Activated T-helper 2 cell treated with anti-CD3 and anti-CD28 coated beads, Interferon-gamma antibody, Interleukin-2, Interleukin-4, amounts not matched to agents 10 μg/mL and 5 μg/mL and 100 μg/mL, durations not matched to agents 14 hours and 24 hours and 36 hours (primary cell): ENCODE data around the gene TBX4. TPM values are rescaled to one million over a fixed set of nuclear protein-coding genes. Genes with fewer than 3 reads are reported as not detected.
"Not testable (repeated sequence)": the region's sequence is repeated elsewhere in the genome, so short reads cannot be mapped to it uniquely, and the experiment has no call there.

Experiments used
- DNase-seq: peaks from one replicate; pipeline ENCODE4 v3.0.0; 2021; ENCODE audit warnings: low spot score
- H3K27ac Mint-ChIP-seq: one replicate; pipeline ENCODE4 v1.8.0; 2021; ENCODE audit warnings: mixed read lengths
- H3K27me3 Mint-ChIP-seq: one replicate; pipeline ENCODE4 v1.8.0; 2021; ENCODE audit warnings: low read depth, mixed read lengths
- H3K36me3 Mint-ChIP-seq: one replicate; pipeline ENCODE4 v1.8.0; 2021; ENCODE audit warnings: low read depth, mixed read lengths
- H3K4me1 Mint-ChIP-seq: one replicate; pipeline ENCODE4 v1.8.0; 2021; ENCODE audit warnings: low read depth, mixed read lengths
- H3K4me3 Mint-ChIP-seq: one replicate; pipeline ENCODE4 v1.8.0; 2021; ENCODE audit warnings: low read depth, mild to moderate bottlenecking, moderate library complexity, mixed read lengths
- H3K9me3 Mint-ChIP-seq: one replicate; pipeline ENCODE4 v1.8.0; 2021; ENCODE audit warnings: mixed read lengths
- intact Hi-C: fragments of 100-400 bp; cut with micrococcal nuclease; formaldehyde crosslinking; loops from one replicate; pipeline ENCODE4 v1.15.1; 2023
- total RNA-seq: library from RNA; stranded (reverse); gene quantifications from 2 replicates; pipeline ENCODE4 v1.2.3, GENCODE V29; 2022

Gene TBX4
- total RNA-seq, 1 donor from 2014 or later: not detected

- no peaks in the 10 kb centered on the region for H3K36me3 Mint-ChIP-seq
- intact Hi-C loops: no loop called here
- no peak for DNase-seq
- no peaks in the 10 kb centered on the region for H3K4me1 Mint-ChIP-seq
- no peaks in the 10 kb centered on the region for H3K9me3 Mint-ChIP-seq
- H3K4me3 Mint-ChIP-seq: no peak overlapping the region
- H3K27me3 Mint-ChIP-seq: peaks cover 46% of the 10 kb centered on the region
- H3K27ac Mint-ChIP-seq: no peak overlapping the region
Measured at GRCh38 chr17:61522088-61522487, 69.9 kb downstream of the TBX4 start.

- DNase-seq: no peak
Measured at GRCh38 chr17:61524319-61524718, 72.1 kb downstream of the TBX4 start.

GRCh38 chr17:61527441-61527840 lies 75.2 kb downstream of the TBX4 start:
- peaks cover 32% of the 10 kb centered on the region for H3K27me3 Mint-ChIP-seq
- H3K36me3 Mint-ChIP-seq, DNase-seq, H3K4me1 Mint-ChIP-seq, H3K27ac Mint-ChIP-seq, H3K9me3 Mint-ChIP-seq, intact Hi-C loops, H3K4me3 Mint-ChIP-seq: not testable (repeated sequence)

More at GRCh38 chr17:61524319-61524718, 72.1 kb downstream of the TBX4 start:
- Mint-ChIP-seq H3K4me3 (no peak overlapping the region), H3K36me3 (no peaks in the 10 kb centered on the region), H3K9me3 (no peaks in the 10 kb centered on the region), H3K4me1 (no peaks in the 10 kb centered on the region), H3K27ac (no peak overlapping the region), H3K27me3 (peaks cover 38% of the 10 kb centered on the region)
- intact Hi-C loops: no loop called here

GRCh38 chr17:61528171-61528570 lies 75.9 kb downstream of the TBX4 start:
- H3K4me3 Mint-ChIP-seq: no peak overlapping the region
- intact Hi-C loops: no loop called here
- no peaks in the 10 kb centered on the region for H3K9me3 Mint-ChIP-seq
- DNase-seq: no peak
- no peaks in the 10 kb centered on the region for H3K36me3 Mint-ChIP-seq
- no peaks in the 10 kb centered on the region for H3K4me1 Mint-ChIP-seq
- no peak overlapping the region for H3K27ac Mint-ChIP-seq
- peaks cover 32% of the 10 kb centered on the region for H3K27me3 Mint-ChIP-seq

GRCh38 chr17:61531223-61531622 lies 79.0 kb downstream of the TBX4 start:
- H3K4me3 Mint-ChIP-seq: no peak overlapping the region
- H3K27ac Mint-ChIP-seq: no peak overlapping the region
- no peaks in the 10 kb centered on the region for H3K36me3 Mint-ChIP-seq

GRCh38 chr17:61532826-61533225 lies 80.6 kb downstream of the TBX4 start:
- Mint-ChIP-seq H3K36me3 (no peaks in the 10 kb centered on the region), H3K27ac (no peak overlapping the region), H3K27me3 (peaks cover 11% of the 10 kb centered on the region), H3K4me3 (no peak overlapping the region), H3K9me3 (no peaks in the 10 kb centered on the region), H3K4me1 (peaks cover 2% of the 10 kb centered on the region)
- DNase-seq: no peak
- intact Hi-C loops: no loop called here

More at GRCh38 chr17:61531223-61531622, 79.0 kb downstream of the TBX4 start:
- Mint-ChIP-seq H3K4me1 (no peaks in the 10 kb centered on the region), H3K27me3 (peaks cover 15% of the 10 kb centered on the region), H3K9me3 (no peaks in the 10 kb centered on the region)
- no peak for DNase-seq
- intact Hi-C loops: no loop called here

GRCh38 chr17:61533797-61534196 lies 81.6 kb downstream of the TBX4 start:
- Mint-ChIP-seq H3K9me3 (no peaks in the 10 kb centered on the region), H3K4me3 (no peak overlapping the region), H3K27me3 (peaks cover 11% of the 10 kb centered on the region), H3K4me1 (peaks cover 2% of the 10 kb centered on the region), H3K36me3 (no peaks in the 10 kb centered on the region), H3K27ac (no peak overlapping the region)
- no peak for DNase-seq
- intact Hi-C loops: no loop called here

- DNase-seq: no peak
- peaks cover 2% of the 10 kb centered on the region for H3K4me1 Mint-ChIP-seq
- no peak overlapping the region for H3K27ac Mint-ChIP-seq
- no peaks in the 10 kb centered on the region for H3K9me3 Mint-ChIP-seq
- H3K4me3 Mint-ChIP-seq: no peak overlapping the region
- peaks cover 11% of the 10 kb centered on the region for H3K27me3 Mint-ChIP-seq
- no peaks in the 10 kb centered on the region for H3K36me3 Mint-ChIP-seq
- intact Hi-C loops: no loop called here
Measured at GRCh38 chr17:61534414-61534813, 82.2 kb downstream of the TBX4 start.

Other genes with a start within 250 kb of the TBX4 start
- gene TBX2, start 52.6 kb upstream of the TBX4 start, total RNA-seq: 0.14 and 0.21 TPM in 2 replicates
- gene NACA2, start 138.8 kb downstream of the TBX4 start, total RNA-seq: not detected in 2 replicates